Activated naive CD4-positive, alpha-beta T cell treated with anti-CD3 and anti-CD28 coated beads, Interleukin-2, amount 10 ng/mL, durations not matched to agents 5 hours and 36 hours (primary cell): ENCODE data around the gene IDH3A. TPM values are rescaled to one million over a fixed set of nuclear protein-coding genes. Genes with fewer than 3 reads are reported as not detected.

Experiments used
- total RNA-seq, 2 experiments: library from RNA; stranded (reverse); gene quantifications; one replicate each; pipeline ENCODE4 v1.2.3, GENCODE V29; 2021

Gene IDH3A
- total RNA-seq, result 10 to 100 TPM; 48.6 to 51.7 TPM

GRCh38 chr15:78149068-78149804 is at the start of gene IDH3A:
Gene IDH3A (plus strand): TSS chr15:78149362. CDS start chr15:78149404, 42 bp downstream.

GRCh38 chr15:78131295-78132061 is 17.7 kb upstream of the IDH3A start, which contains the start of gene CIB2:
Gene CIB2 (minus strand): TSS chr15:78131445. CDS start chr15:78131215, 230 bp downstream.

Other genes starting within 250 kb of the IDH3A start
- 10 to 100 TPM; 75.9 to 79.2 TPM for gene TBC1D2B, start 71.7 kb upstream of the IDH3A start, total RNA-seq
- not detected for gene SH2D7, start 56.8 kb upstream of the IDH3A start, total RNA-seq
- under 1 TPM; 0.41 to 0.71 TPM for gene CIB2, start 17.9 kb upstream of the IDH3A start, total RNA-seq
- under 1 TPM in 1 of 2 experiments, not detected in 1; 0.26 TPM for gene ACSBG1, start 85.2 kb downstream of the IDH3A start, total RNA-seq
- 10 to 100 TPM; 24.2 to 26.7 TPM for gene DNAJA4, start 115.2 kb downstream of the IDH3A start, total RNA-seq
- 10 to 100 TPM; 39.4 to 42.4 TPM for gene SKIC8, start 150.2 kb downstream of the IDH3A start, total RNA-seq
- not detected for gene CRABP1, start 191.0 kb downstream of the IDH3A start, total RNA-seq